HG03558 (cell line): ENCODE data around the gene SNPH.

ENCODE experiments used
- ATAC-seq: cut with Tn5 transposase; IDR thresholded peaks from one replicate; pipeline ENCODE4 v1.9.1; 2021; ENCODE audit warnings: moderate number of reproducible peaks; ENCODE audit not compliant: unreplicated experiment; ENCODE audit errors: extremely low read depth

Gene SNPH

GRCh38 chr20:1304710-1305515 lies 38.8 kb downstream of the SNPH start:
- ATAC-seq: no peak

GRCh38 chr20:1305712-1306111 lies 39.6 kb downstream of the SNPH start:
- ATAC-seq: no peak

- no peak for ATAC-seq
Measured at GRCh38 chr20:1306316-1307135, 40.4 kb downstream of the SNPH start.

GRCh38 chr20:1307171-1307570 lies 41.1 kb downstream of the SNPH start:
- no peak for ATAC-seq

DNA sequence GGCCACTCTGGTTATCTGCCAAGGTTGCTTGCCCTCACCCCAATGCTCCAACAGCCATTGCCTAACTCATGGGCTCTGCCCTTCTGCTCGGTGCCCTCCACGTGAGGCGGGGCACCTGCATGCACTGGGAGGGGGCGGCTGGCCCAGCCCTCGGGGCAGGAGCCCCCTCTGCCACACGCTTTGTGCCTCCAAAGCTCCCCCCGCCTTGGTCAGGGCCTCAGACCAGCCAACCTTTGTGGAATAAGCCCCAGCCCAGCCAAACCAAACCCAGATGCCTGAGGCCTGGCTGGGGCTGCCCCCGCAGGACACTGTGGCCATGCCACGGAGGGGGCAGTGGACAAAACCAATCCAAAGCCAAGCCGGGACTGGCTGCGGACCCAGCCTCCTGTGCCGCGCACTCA lies 41.5 kb downstream of the SNPH start:
- no peak for ATAC-seq

DNA sequence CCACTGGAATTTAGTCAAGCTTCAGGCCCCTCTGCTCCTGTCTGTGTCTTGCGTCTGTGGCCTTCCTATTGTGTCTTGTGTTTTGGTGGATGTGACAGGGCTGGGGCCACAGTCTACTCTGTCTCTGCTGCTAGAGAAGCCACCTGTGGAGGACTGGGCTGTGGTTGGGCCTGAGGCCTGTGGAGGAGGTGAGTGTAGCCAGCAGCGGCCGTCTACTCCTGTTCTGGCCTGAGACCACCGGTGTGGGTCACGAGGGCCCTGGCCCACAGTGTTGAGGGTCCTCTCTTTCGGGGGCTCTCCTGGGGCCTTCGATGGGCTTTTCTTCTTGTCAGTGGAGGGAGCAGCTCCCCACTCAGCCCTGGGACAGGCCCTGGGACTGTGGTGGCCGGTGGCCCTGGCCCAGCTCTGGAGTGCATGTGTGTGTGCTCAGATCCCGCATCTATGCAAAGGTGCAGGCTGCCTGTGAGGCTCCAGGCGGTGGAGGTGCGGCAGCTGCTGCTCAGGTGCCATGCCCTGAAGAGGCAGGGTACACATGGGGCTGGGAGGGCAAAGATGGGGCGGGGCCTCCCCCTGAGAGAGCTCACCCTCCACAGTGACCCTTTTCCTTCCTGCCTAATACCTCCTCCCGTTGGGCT lies 42.1 kb downstream of the SNPH start:
- ATAC-seq: no peak

GRCh38 chr20:1308702-1309095 lies 42.6 kb downstream of the SNPH start:
- no peak for ATAC-seq

GRCh38 chr20:1309439-1309847 lies 43.3 kb downstream of the SNPH start:
- ATAC-seq: no peak

DNA sequence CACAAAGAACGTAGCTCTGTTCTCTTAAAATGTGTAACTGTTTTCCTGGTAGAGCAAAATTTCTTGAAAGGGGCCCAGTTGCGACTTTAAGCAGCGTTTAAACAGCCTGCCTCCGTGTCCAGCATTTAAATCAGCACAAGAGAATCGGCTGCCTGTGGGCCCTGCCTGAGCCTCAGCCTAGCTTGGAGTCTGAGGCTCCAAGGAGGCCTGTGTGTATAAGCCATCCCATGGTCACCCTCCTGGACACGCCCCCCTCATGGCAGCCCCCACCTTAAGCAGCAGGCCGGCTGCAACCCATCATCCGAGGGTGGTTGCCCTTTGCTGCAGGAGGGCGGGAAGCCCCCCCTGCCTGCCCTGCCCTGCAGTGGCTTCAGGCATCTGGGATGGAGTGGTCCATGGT lies 44.0 kb downstream of the SNPH start:
- no peak for ATAC-seq

GRCh38 chr20:1310506-1311190 lies 44.6 kb downstream of the SNPH start:
- no peak for ATAC-seq

DNA sequence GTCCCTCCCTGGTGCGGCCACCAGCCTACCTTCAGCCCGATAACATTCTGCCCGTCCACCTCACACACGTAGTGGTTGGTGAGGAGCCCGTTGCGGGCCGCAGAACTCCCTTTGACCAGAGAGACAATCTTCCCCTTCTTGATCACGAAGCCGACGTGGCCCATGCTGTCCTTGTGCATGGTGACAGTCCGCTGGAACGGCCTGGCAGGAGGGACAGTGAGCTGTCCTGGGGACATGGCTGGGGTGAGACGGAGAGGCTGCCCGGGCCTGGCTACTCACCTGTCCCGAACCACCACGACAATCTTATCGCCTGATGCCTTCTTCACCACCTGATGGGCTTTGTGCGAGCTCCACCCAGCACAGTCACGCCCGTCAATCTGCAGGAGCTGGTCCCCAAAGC lies 46.2 kb downstream of the SNPH start:
- ATAC-seq: no peak

GRCh38 chr20:1312904-1313235 lies 46.8 kb downstream of the SNPH start:
- ATAC-seq: no peak

DNA sequence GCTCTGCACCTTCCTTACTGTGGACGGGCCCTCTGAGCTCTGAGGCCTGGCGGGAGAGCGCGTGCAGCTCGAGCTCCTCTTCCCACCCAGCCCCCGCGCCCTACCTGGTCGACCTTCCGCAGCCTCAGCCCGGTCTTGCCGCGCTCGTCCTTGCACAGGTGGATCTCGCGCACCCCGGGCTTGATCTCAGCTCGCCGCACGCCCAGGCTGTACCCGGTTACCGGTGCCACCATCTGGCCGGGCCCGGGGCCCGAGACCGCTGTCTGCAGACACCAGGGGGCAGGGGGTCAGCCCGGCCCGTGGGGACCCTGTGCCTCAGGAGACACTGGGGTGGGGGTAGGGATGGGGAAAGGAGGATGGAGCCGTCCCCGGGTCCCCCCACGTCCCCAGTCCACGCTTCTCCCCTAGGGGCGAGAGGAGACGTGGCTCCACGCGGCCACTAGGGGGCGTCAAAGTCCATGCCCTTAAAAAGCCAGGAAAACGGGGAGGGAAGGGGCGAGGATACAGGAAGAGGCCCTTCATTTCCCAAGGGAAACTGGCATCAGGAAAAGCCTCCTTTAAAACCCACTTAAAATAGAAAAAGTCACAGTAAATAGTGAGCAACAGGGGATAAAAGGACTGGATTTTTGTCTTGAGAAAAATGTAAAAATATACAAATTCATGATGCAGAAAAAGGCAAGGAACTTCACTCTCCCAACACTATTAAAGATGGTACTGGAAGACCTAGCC lies 47.3 kb downstream of the SNPH start:
- no peak for ATAC-seq

DNA sequence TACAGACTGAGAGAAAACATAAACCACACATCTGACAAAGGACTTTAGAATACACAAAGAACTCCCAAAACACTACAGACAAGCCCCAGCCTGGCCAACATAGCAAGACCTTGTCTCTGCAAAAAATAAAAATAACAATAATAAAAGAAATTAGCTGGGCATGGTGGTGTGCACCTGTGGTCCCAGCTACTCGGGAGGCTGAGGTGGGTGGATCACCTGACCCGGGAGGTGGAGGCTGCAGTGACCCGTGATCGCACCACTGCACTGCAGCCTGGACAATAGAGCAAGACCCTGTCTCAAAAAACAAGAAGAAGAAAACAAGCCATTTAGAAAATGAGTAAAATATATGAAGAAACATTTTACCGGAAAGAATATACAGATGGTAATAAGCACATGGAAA lies 49.7 kb downstream of the SNPH start:
- no peak for ATAC-seq

- no peak for ATAC-seq
Measured at GRCh38 chr20:1317545-1318255, 51.6 kb downstream of the SNPH start.

GRCh38 chr20:1319051-1319450 lies 53.0 kb downstream of the SNPH start:
- ATAC-seq: no peak

DNA sequence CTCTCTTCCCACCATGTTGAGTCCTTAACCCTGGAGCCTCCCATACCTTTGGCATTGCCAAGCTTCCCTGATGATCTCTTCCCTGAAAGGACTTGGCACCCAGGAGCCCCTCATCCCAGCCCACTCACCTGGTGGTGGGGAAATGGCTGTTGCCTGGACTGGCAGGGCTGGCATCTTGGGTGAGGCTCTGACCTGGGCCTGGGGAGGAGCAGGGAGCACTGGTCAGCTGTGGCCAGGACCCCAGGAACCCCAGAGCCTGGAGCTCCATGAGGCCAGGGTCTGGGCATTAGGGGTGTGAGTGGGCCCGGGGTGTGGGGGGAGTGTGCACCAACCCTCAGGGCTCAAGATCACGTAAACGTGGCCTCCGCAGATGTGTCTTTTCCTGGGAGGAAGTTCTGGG lies 53.4 kb downstream of the SNPH start:
- no peak for ATAC-seq

DNA sequence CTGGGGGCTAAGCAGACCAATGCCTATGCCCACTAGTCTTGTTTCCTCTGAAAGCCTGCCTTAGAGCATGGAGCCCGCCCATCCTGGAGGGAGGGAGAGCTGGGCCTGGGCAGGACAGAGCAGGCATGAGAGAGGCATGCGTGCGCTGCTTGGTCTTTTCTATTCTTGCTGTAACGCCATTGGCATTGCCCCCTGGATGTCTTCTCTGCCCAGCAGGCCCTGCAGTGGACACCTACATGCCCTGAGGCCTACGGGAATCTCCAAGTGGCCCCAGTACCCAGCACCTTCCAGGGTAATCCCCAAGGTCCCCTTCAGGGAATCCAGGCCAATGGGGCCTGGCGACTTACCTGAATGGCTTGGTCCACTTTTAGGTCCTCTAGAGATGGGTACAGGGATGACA lies 53.9 kb downstream of the SNPH start:
- no peak for ATAC-seq

- ATAC-seq: no peak
Measured at GRCh38 chr20:1320902-1321653, 55.0 kb downstream of the SNPH start.
